PC-9 (cell line): Measurements from ENCODE around the gene ART4. TPM values are rescaled to one million over a fixed set of nuclear protein-coding genes. Genes with fewer than 3 reads are reported as not detected.

Experiments
- BruUV-seq: library from RNA; stranded (reverse); fragments of 400-500 nt; replicated peaks from 2 replicates; lab custom pipeline; 2021; lab: Mats Ljungman, UMichigan
- CTCF ChIA-PET: fragments of 300-600 bp; sonication (Branson Sonifier 250); formaldehyde crosslinking; loops from one replicate; lab custom pipeline; 2022; ENCODE audit warnings: antibody characterized with exemption; lab: Charles Lee
- POLR2A ChIA-PET: fragments of 300-600 bp; sonication (Branson Sonifier 250); formaldehyde crosslinking; loops from one replicate; lab custom pipeline; 2022; ENCODE audit warnings: antibody characterized with exemption; ENCODE audit not compliant: unreplicated experiment; lab: Charles Lee
- DNase-seq, 2 experiments: peaks; one replicate each; pipeline versions ENCODE4 v3.0.0 to v3.0.0-alpha.2; 2015 to 2022; ENCODE audit warnings: mixed read lengths in 1 of 2
- H2AFZ ChIP-seq: fragments of 200-600 bp; sonication (generic); 2 replicates; pipeline ENCODE4 v1.8.1; 2017; ENCODE audit warnings: antibody characterized with exemption
- H3F3A ChIP-seq: fragments of 200-600 bp; sonication (generic); 2 replicates; pipeline ENCODE4 v1.8.1; 2017; ENCODE audit warnings: antibody characterized with exemption, mild to moderate bottlenecking, low read depth; ENCODE audit not compliant: insufficient read depth
- H3K27ac ChIP-seq: fragments of 200-600 bp; sonication (generic); 2 replicates; pipeline ENCODE4 v1.6.1; 2016; ENCODE audit warnings: mixed run types
- H3K27me3 ChIP-seq: fragments of 200-600 bp; sonication (generic); 2 replicates; pipeline ENCODE4 v1.6.1; 2016; ENCODE audit warnings: low read depth, mixed run types; ENCODE audit not compliant: insufficient read depth
- H3K36me3 ChIP-seq: fragments of 200-600 bp; sonication (generic); 2 replicates; pipeline ENCODE4 v1.6.1; 2016; ENCODE audit warnings: low read depth, mixed run types
- H3K4me1 ChIP-seq: fragments of 200-600 bp; sonication (generic); replicated peaks from 2 replicates; pipeline ENCODE4 v1.6.1; 2016; ENCODE audit warnings: mixed run types; ENCODE audit not compliant: insufficient read depth
- H3K4me2 ChIP-seq: fragments of 200-600 bp; sonication (generic); 2 replicates; pipeline ENCODE4 v1.6.1; 2017; ENCODE audit warnings: mixed run types
- H3K4me3 ChIP-seq: fragments of 200-600 bp; sonication (generic); 2 replicates; pipeline ENCODE4 v1.6.1; 2016; ENCODE audit warnings: mixed run types
- H3K79me2 ChIP-seq: fragments of 200-600 bp; sonication (generic); 2 replicates; pipeline ENCODE4 v1.6.1; 2017; ENCODE audit warnings: low read depth, mixed run types
- H3K9me2 ChIP-seq: fragments of 200-600 bp; sonication (generic); 2 replicates; pipeline ENCODE4 v1.8.1; 2017; ENCODE audit warnings: mild to moderate bottlenecking; ENCODE audit not compliant: insufficient read depth
- H3K9me3 ChIP-seq: fragments of 200-600 bp; sonication (generic); 2 replicates; pipeline ENCODE4 v1.8.1; 2016; ENCODE audit warnings: low read depth; ENCODE audit not compliant: insufficient read depth
- H4K20me1 ChIP-seq: fragments of 200-600 bp; sonication (generic); 2 replicates; pipeline ENCODE4 v1.8.1; 2017; ENCODE audit not compliant: insufficient read depth
- CTCF ChIP-seq: fragments of 200-600 bp; sonication (generic); conservative IDR thresholded peaks from 2 replicates; pipeline ENCODE4 v1.6.1; 2017; ENCODE audit warnings: mixed run types, antibody characterized with exemption, mild to moderate bottlenecking, moderate library complexity
- EZH2 ChIP-seq: fragments of 200-600 bp; sonication (generic); IDR thresholded peaks from 2 replicates; pipeline ENCODE4 v1.8.0; 2017; ENCODE audit warnings: antibody characterized with exemption, low read depth
- intact Hi-C: fragments of 100-400 bp; cut with micrococcal nuclease; formaldehyde crosslinking; loops from one replicate; pipeline ENCODE4 v1.10.0; 2022; ENCODE audit not compliant: unreplicated experiment
- total RNA-seq: library from RNA; stranded (reverse); gene quantifications from 2 replicates; pipeline ENCODE4 v1.2.3, GENCODE V29; 2021

Gene ART4
- total RNA-seq, 1 experiment from 2014 or later, result not detected

- BruUV-seq, result no TSS peak
Observed at GRCh38 chr12:14868916-14869506, 25.7 kb upstream of the ART4 start.

GRCh38 chr12:14860490-14860889 is 17.2 kb upstream of the ART4 start:
- Histone ChIP-seq H3K27ac (no peak overlapping the region), H3K4me2 (no peak overlapping the region), H3K9me2 (no peaks in the 10 kb centered on the region), H4K20me1 (no peaks in the 10 kb centered on the region), H2AFZ (no peak overlapping the region), H3K27me3 (no peaks in the 10 kb centered on the region), H3K4me1 (no peaks in the 10 kb centered on the region), H3K9me3 (peaks cover 11% of the 10 kb centered on the region; the same call in 1 of the 2 replicates), H3F3A (no peaks in the 10 kb centered on the region), H3K79me2 (no peaks in the 10 kb centered on the region), H3K36me3 (no peaks in the 10 kb centered on the region), H3K4me3 (no peak overlapping the region)
- no peak for TF ChIP-seq EZH2
- TF ChIP-seq CTCF, result no peak
- DNase-seq, result no peak
- BruUV-seq, result no TSS peak
- ChIA-PET POLR2A (no interaction called here), CTCF (no interaction called here)
- intact Hi-C loops, result no loop called here

More at GRCh38 chr12:14868916-14869506, 25.7 kb upstream of the ART4 start:
- Histone ChIP-seq H3K79me2 (no peaks in the 10 kb centered on the region), H3K4me3 (no peak overlapping the region), H3K9me2 (no peaks in the 10 kb centered on the region), H3K27me3 (no peaks in the 10 kb centered on the region), H4K20me1 (no peaks in the 10 kb centered on the region), H2AFZ (peak overlapping the region; percentile 67; the same call in 1 of the 2 replicates), H3K27ac (peak overlapping the region; percentile 14; the same call in 1 of the 2 replicates), H3K9me3 (peaks cover 14% of the 10 kb centered on the region; the same call in 1 of the 2 replicates), H3K4me1 (peaks cover 11% of the 10 kb centered on the region), H3K4me2 (0 out of 2 replicates have a peak overlapping the region, but pooled peaks have one; percentile 3), H3F3A (no peaks in the 10 kb centered on the region), H3K36me3 (no peaks in the 10 kb centered on the region)
- ChIA-PET POLR2A (interaction anchor here (0.6 to 0.8 kb wide), 4 partner anchors 12 to 130 kb away, joined by 4 to 11 read pairs (median 6); no protein-coding TSS in a partner anchor), CTCF (no interaction called here)
- DNase-seq, result peak; percentile 59 to 84
- intact Hi-C loops, result no loop called here
- TF ChIP-seq CTCF, result no peak

GRCh38 chr12:14858513-14858912 is 15.2 kb upstream of the ART4 start:
- Histone ChIP-seq H3K79me2 (no peaks in the 10 kb centered on the region), H3K4me1 (no peaks in the 10 kb centered on the region; the same call in 1 of the 2 replicates), H3F3A (no peaks in the 10 kb centered on the region), H3K27ac (no peak overlapping the region), H3K9me2 (no peaks in the 10 kb centered on the region), H2AFZ (no peak overlapping the region), H4K20me1 (no peaks in the 10 kb centered on the region), H3K27me3 (no peaks in the 10 kb centered on the region), H3K36me3 (no peaks in the 10 kb centered on the region), H3K9me3 (peaks cover 11% of the 10 kb centered on the region; the same call in 1 of the 2 replicates), H3K4me3 (no peak overlapping the region), H3K4me2 (no peak overlapping the region)
- CTCF ChIA-PET, result no interaction called here
- TF ChIP-seq EZH2 (no peak), CTCF (no peak)
- intact Hi-C loops, result no loop called here
- BruUV-seq, result no TSS peak
- POLR2A ChIA-PET, result interaction anchor here (0.8 kb wide), 1 partner anchor 68 kb away, joined by 10 read pairs; no protein-coding TSS in a partner anchor
- no peak for DNase-seq
